HEK293T (cell line): ENCODE data around the gene DAG1.

Source experiments
- CTCF ChIA-PET: fragments of 350-600 bp; formaldehyde crosslinking; extraction: SDS; loops from one replicate; lab custom pipeline; 2021; ENCODE audit warnings: antibody characterized with exemption, inconsistent platforms; lab: Yijun Ruan, JAX
- POLR2A ChIA-PET: fragments of 350-600 bp; formaldehyde crosslinking; extraction: SDS; loops from one replicate; lab custom pipeline; 2020; ENCODE audit warnings: antibody characterized with exemption, inconsistent platforms; lab: Yijun Ruan, JAX
- DNase-seq: peaks from one replicate; pipeline ENCODE4 v3.0.0; 2012; ENCODE audit warnings: mixed read lengths; ENCODE audit errors: extremely low spot score
- ARNT ChIP-seq: fragments of 450-650 bp; IDR thresholded peaks from 2 replicates; pipeline ENCODE4 v1.6.1; 2017; ENCODE audit warnings: mild to moderate bottlenecking
- BHLHE40 ChIP-seq: fragments of 450-650 bp; IDR thresholded peaks from 2 replicates; pipeline ENCODE4 v1.6.1; 2016; ENCODE audit warnings: mild to moderate bottlenecking, moderate library complexity, borderline replicate concordance
- CTBP1 ChIP-seq: fragments of 450-650 bp; IDR thresholded peaks from 2 replicates; pipeline ENCODE4 v1.6.1; 2016; ENCODE audit warnings: borderline replicate concordance
- ELF4 ChIP-seq: fragments of 450-650 bp; IDR thresholded peaks from 2 replicates; pipeline ENCODE4 v1.6.1; 2017; ENCODE audit warnings: antibody characterized with exemption
- FOXA1 ChIP-seq: fragments of 450-650 bp; IDR thresholded peaks from 2 replicates; pipeline ENCODE4 v1.6.1; 2016; ENCODE audit warnings: mild to moderate bottlenecking
- FOXK2 ChIP-seq: fragments of 450-650 bp; IDR thresholded peaks from 2 replicates; pipeline ENCODE4 v1.6.1; 2016; ENCODE audit warnings: mild to moderate bottlenecking
- FOXM1 ChIP-seq: fragments of 450-650 bp; IDR thresholded peaks from 2 replicates; pipeline ENCODE4 v1.6.1; 2017; ENCODE audit warnings: mild to moderate bottlenecking, borderline replicate concordance
- HDGF ChIP-seq: fragments of 450-650 bp; IDR thresholded peaks from 2 replicates; pipeline ENCODE4 v1.6.1; 2017; ENCODE audit warnings: antibody characterized with exemption, borderline replicate concordance
- L3MBTL2 ChIP-seq: fragments of 450-650 bp; conservative IDR thresholded peaks from 2 replicates; pipeline ENCODE4 v1.6.1; 2016; ENCODE audit warnings: mild to moderate bottlenecking
- LEF1 ChIP-seq: fragments of 450-650 bp; IDR thresholded peaks from 2 replicates; pipeline ENCODE4 v1.6.1; 2017; ENCODE audit warnings: mild to moderate bottlenecking, borderline replicate concordance
- NFRKB ChIP-seq: fragments of 450-650 bp; IDR thresholded peaks from 2 replicates; pipeline ENCODE4 v1.6.1; 2016; ENCODE audit warnings: mild to moderate bottlenecking, moderate library complexity
- SP1 ChIP-seq: fragments of 450-650 bp; IDR thresholded peaks from 2 replicates; pipeline ENCODE4 v1.6.1; 2017
- SUZ12 ChIP-seq: fragments of 450-650 bp; IDR thresholded peaks from 2 replicates; pipeline ENCODE4 v1.6.1; 2016; ENCODE audit warnings: mild to moderate bottlenecking
- TARDBP ChIP-seq: fragments of 450-650 bp; IDR thresholded peaks from 2 replicates; pipeline ENCODE4 v1.6.1; 2016
- ZNF384 ChIP-seq: fragments of 450-650 bp; IDR thresholded peaks from 2 replicates; pipeline ENCODE4 v1.6.1; 2016
- TF ChIP-seq, protein P1 (sequence below): fragments of 450-650 bp; IDR thresholded peaks from 2 replicates; pipeline ENCODE4 v1.6.1; 2016

DAG1 gene

DNA sequence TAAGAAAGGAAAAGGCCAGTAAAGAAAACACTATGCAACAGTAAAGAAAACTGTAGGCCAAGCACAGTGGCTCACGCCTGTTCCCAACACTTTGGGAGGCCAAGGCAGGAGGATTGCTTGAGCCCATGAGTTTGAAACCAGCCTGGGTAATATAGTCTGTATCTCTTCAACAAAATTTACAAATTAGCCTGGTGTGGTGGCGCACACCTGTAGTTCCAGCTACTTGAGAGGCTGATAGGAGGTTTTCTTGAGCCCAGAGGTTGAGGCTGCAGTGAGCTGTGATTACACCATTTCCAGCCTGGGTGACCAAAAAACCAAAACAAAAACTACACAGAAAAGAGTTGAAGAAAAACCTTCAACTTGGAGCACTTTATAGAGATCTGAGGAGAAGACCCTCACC, 31.8 kb downstream of the DAG1 start:
- TF ChIP-seq FOXK2: no peak
- no peak for TF ChIP-seq HDGF
- TF ChIP-seq ELF4: no peak
- TF ChIP-seq TARDBP: no peak
- TF ChIP-seq, protein P1, sequence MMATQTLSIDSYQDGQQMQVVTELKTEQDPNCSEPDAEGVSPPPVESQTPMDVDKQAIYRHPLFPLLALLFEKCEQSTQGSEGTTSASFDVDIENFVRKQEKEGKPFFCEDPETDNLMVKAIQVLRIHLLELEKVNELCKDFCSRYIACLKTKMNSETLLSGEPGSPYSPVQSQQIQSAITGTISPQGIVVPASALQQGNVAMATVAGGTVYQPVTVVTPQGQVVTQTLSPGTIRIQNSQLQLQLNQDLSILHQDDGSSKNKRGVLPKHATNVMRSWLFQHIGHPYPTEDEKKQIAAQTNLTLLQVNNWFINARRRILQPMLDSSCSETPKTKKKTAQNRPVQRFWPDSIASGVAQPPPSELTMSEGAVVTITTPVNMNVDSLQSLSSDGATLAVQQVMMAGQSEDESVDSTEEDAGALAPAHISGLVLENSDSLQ: no peak
- ChIA-PET POLR2A (no interaction called here), CTCF (no interaction called here)
- no peak for DNase-seq

DNA sequence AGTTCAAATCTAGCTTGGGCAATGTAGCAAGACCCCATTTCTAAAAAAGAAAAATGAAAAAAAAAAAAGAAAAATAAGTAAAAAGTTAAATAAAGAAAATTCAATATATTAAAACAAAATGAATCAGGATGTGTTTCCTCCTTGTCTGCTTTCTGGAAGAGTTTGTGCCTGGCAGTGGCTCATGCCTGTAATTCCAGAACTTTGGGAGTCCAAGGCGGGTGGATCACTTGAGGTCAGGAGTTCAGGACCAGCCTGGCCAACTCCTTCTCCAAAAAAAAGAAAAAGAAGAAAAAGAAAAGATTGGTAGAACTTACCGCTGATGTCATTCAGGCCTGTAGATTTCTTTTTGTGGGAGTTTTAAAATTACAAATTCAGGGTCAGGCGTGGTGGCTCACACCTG, 36.8 kb downstream of the DAG1 start:
- CTCF ChIA-PET: no interaction called here
- no peak for TF ChIP-seq BHLHE40
- no peak for TF ChIP-seq ZNF384
- TF ChIP-seq FOXK2: no peak
- no peak for TF ChIP-seq SUZ12
- TF ChIP-seq HDGF: no peak
- no peak for TF ChIP-seq ELF4
- TF ChIP-seq NFRKB: no peak
- no peak for TF ChIP-seq LEF1
- TF ChIP-seq CTBP1: no peak
- no peak for TF ChIP-seq FOXM1
- no peak for TF ChIP-seq ARNT
- TF ChIP-seq TARDBP: no peak
- TF ChIP-seq L3MBTL2: no peak
- TF ChIP-seq FOXA1: no peak
- TF ChIP-seq, protein P1: no peak
- no peak for TF ChIP-seq SP1
- DNase-seq: no peak
- POLR2A ChIA-PET: no interaction called here

DNA sequence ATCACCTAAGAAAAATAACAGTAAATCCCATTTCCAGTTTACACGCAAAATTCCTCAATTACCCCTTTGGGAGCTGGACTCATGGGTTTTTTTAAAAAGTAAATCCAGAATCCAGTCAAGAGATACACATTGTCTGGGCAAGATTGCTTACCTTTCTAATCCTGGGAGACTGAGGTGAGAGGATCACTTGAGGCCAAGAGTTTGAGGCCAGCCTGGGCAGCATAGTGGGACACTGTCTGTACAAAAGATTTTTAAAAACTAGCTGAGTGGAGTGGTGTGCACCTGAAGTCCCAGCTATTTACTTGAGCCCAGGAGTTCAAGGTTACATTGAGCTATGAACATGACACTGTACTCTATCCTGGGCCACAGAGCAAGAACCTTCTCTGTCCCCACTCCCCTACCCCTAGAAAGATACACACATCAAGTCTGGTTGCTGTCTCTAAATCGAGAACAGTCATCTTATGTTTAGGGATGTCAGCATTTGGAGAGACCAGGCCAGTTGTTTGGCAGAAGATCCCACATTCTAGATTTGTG, 39.0 kb downstream of the DAG1 start:
- ChIA-PET CTCF (no interaction called here), POLR2A (interaction anchor here (1.2 kb wide), 1 partner anchor 169 kb away, joined by 5 read pairs; the partner anchor contains the start of gene USP4)
- no peak for DNase-seq
- TF ChIP-seq LEF1 (no peak), ARNT (no peak), FOXK2 (no peak), BHLHE40 (no peak), SUZ12 (no peak), HDGF (no peak), L3MBTL2 (no peak), ZNF384 (no peak), NFRKB (no peak), FOXA1 (no peak), TARDBP (no peak), FOXM1 (no peak), ELF4 (no peak), SP1 (no peak), CTBP1 (no peak)
- TF ChIP-seq, protein P1: no peak

DNA sequence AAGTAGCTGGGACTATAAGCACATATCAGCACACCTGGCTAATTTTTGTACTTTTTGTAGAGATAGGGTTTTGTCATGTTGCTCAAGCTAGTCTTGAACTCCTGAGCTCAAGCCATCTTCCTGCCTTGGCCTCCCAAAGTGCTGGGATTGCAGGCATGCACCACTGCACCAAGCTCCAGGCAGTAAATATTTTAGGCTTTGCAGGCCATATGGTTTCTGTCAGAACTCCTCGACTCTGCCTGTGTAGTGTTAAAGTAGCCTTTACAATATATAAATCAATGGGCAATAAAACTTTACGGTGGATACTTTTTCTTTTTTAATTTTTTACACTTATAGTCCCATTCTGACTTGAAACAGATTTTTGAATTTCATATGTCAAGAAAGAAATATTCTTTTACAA, 41.6 kb downstream of the DAG1 start:
- DNase-seq: no peak
- TF ChIP-seq SP1 (no peak), ZNF384 (no peak), TARDBP (no peak), FOXK2 (no peak), BHLHE40 (no peak), L3MBTL2 (no peak), CTBP1 (no peak), SUZ12 (no peak), HDGF (no peak), FOXA1 (no peak), LEF1 (no peak), ARNT (no peak), NFRKB (no peak), ELF4 (no peak), FOXM1 (no peak)
- TF ChIP-seq, protein P1: no peak
- ChIA-PET CTCF (interaction anchor here (0.7 kb wide), 1 partner anchor 780 kb away, joined by 3 read pairs; no protein-coding TSS in a partner anchor), POLR2A (interaction anchor here (1.0 kb wide), 1 partner anchor 20 kb away, joined by 3 read pairs; no protein-coding TSS in a partner anchor)

DNA sequence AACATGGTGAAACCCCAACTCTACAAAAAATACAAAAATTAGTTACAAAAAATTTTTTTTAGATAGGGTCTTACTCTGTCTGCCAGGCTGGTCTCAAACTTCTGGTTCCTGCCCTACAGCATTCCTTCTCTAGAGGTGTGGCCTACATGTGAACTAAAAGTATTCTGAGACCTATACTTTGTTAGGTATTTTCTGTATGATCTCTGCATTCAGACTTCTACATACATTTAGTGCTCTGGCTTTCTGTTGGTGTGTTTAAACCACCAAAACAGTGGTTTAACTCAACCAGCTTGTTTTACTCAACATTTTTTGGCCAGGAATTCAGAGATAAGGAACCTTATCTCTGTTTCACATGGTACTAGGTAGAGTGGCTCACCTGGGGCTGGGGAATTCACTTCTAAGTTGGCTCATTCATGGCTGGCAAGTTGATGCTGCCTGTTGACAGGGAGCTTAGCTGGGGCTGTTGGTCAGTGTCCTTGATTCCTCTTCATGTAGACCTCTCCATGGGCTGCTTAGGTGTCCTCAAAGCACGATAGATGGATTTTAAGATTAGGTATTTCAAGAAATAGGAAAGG, 42.8 kb downstream of the DAG1 start:
- TF ChIP-seq, protein P1: no peak
- DNase-seq: no peak
- POLR2A ChIA-PET: no interaction called here
- CTCF ChIA-PET: no interaction called here
